Colonic mucosa (tissue), 4 donors: Measurements from ENCODE around the gene GPC6. TPM values are rescaled to one million over a fixed set of nuclear protein-coding genes. Genes with fewer than 3 reads are reported as not detected.

ENCODE experiments used
- DNase-seq: peaks from one replicate; pipeline ENCODE4 v3.0.0-alpha.2; 2020
- H3K27ac ChIP-seq: fragments of 200-600 bp; one replicate; pipeline ENCODE4 v1.8.0; 2021
- H3K27me3 ChIP-seq: fragments of 200-600 bp; one replicate; pipeline ENCODE4 v1.8.0; 2021
- H3K36me3 ChIP-seq: fragments of 200-600 bp; one replicate; pipeline ENCODE4 v1.8.0; 2021
- H3K4me1 ChIP-seq: fragments of 200-600 bp; one replicate; pipeline ENCODE4 v1.8.0; 2021; ENCODE audit warnings: mild to moderate bottlenecking
- H3K4me3 ChIP-seq: fragments of 200-600 bp; one replicate; pipeline ENCODE4 v1.8.0; 2021
- H3K9ac ChIP-seq, 2 donors: one replicate each; pipeline ENCODE4 v1.7.0; 2013; ENCODE audit warnings: control low read depth in 2 of 2, low read depth in 2 of 2, low read length in 2 of 2
- H3K9me3 ChIP-seq: fragments of 200-600 bp; one replicate; pipeline ENCODE4 v1.8.0; 2021
- CTCF ChIP-seq: fragments of 200-600 bp; IDR thresholded peaks from one replicate; pipeline ENCODE4 v1.8.0; 2022; ENCODE audit warnings: antibody characterized with exemption, mild to moderate bottlenecking
- intact Hi-C: fragments of 100-400 bp; cut with DNase I; formaldehyde crosslinking; loops from one replicate; pipeline ENCODE4 v1.14.1; 2022
- total RNA-seq, 2 donors: library from RNA; stranded (reverse); fragmentation: NEBNext Ultra II Directional in 1 of 2; extraction: Animal tissue kit (Norgen Biotek cat#: 25700) in 1 of 2; gene quantifications; one replicate each; pipeline ENCODE4 v1.2.1, GENCODE V29; 2021
- donor health status: healthy.
- donor health status: DM: no; HTN: no; CAD: no.
- donor health status: DM: no; HTN: no; CAD: no.

Gene GPC6
- total RNA-seq, 2 donors from 2014 or later: 2.3 to 4.0 TPM

- no peak for TF ChIP-seq CTCF
- intact Hi-C loops: no loop called here
- H3K27ac ChIP-seq: no peak overlapping the region
- no peaks in the 10 kb centered on the region for H3K36me3 ChIP-seq
- H3K9ac ChIP-seq: no peak overlapping the region
- no peaks in the 10 kb centered on the region for H3K27me3 ChIP-seq
- no peak overlapping the region for H3K4me3 ChIP-seq
- H3K9me3 ChIP-seq: no peaks in the 10 kb centered on the region
- no peaks in the 10 kb centered on the region for H3K4me1 ChIP-seq
- no peak for DNase-seq
These were observed 489.3 kb downstream of the GPC6 start for GRCh38 chr13:93715866-93716265.

- H3K27ac ChIP-seq: no peak overlapping the region
- TF ChIP-seq CTCF: no peak
- no peak overlapping the region for H3K4me3 ChIP-seq
- no peaks in the 10 kb centered on the region for H3K4me1 ChIP-seq
- H3K9ac ChIP-seq: no peak overlapping the region
- no peak for DNase-seq
- H3K27me3 ChIP-seq: no peaks in the 10 kb centered on the region
- H3K9me3 ChIP-seq: no peaks in the 10 kb centered on the region
- intact Hi-C loops: no loop called here
- H3K36me3 ChIP-seq: no peaks in the 10 kb centered on the region
These were observed 490.0 kb downstream of the GPC6 start for GRCh38 chr13:93716623-93717022.

- no peaks in the 10 kb centered on the region for H3K4me1 ChIP-seq
- H3K9me3 ChIP-seq: no peaks in the 10 kb centered on the region
- H3K36me3 ChIP-seq: no peaks in the 10 kb centered on the region
- H3K4me3 ChIP-seq: no peak overlapping the region
- no peak overlapping the region for H3K27ac ChIP-seq
- no peak for DNase-seq
- no peak overlapping the region for H3K9ac ChIP-seq
- TF ChIP-seq CTCF: no peak
- H3K27me3 ChIP-seq: no peaks in the 10 kb centered on the region
- intact Hi-C loops: no loop called here
These were observed 494.9 kb downstream of the GPC6 start for GRCh38 chr13:93721483-93721882.

- Histone ChIP-seq H3K4me1 (no peaks in the 10 kb centered on the region), H3K9me3 (no peaks in the 10 kb centered on the region), H3K4me3 (no peak overlapping the region), H3K27me3 (no peaks in the 10 kb centered on the region), H3K27ac (no peak overlapping the region), H3K36me3 (no peaks in the 10 kb centered on the region), H3K9ac (no peak overlapping the region)
- no peak for TF ChIP-seq CTCF
- no peak for DNase-seq
- intact Hi-C loops: no loop called here
These were observed 496.7 kb downstream of the GPC6 start for GRCh38 chr13:93723316-93723715.

GRCh38 chr13:93724187-93724586, 497.6 kb downstream of the GPC6 start:
- Histone ChIP-seq H3K36me3 (no peaks in the 10 kb centered on the region), H3K9me3 (no peaks in the 10 kb centered on the region), H3K27ac (no peak overlapping the region), H3K4me3 (no peak overlapping the region), H3K27me3 (no peaks in the 10 kb centered on the region), H3K9ac (no peak overlapping the region), H3K4me1 (no peaks in the 10 kb centered on the region)
- intact Hi-C loops: no loop called here
- no peak for TF ChIP-seq CTCF
- DNase-seq: no peak
